H1 (cell line): ENCODE measurements around the gene SRF. TPM values are rescaled to one million over a fixed set of nuclear protein-coding genes. Genes with fewer than 3 reads are reported as not detected.

ENCODE experiments used
- CHD1 ChIP-seq: IDR thresholded peaks from 2 replicates; pipeline ENCODE4 v1.6.1; 2012; ENCODE audit warnings: low read depth, low read length, improper control_type of control experiment
- CREB1 ChIP-seq: IDR thresholded peaks from 2 replicates; pipeline ENCODE4 v1.6.1; 2012; ENCODE audit warnings: inconsistent platforms
- FOSL1 ChIP-seq: IDR thresholded peaks from 2 replicates; pipeline ENCODE4 v1.6.1; 2011; ENCODE audit warnings: mild to moderate bottlenecking, low read depth, low read length, moderate library complexity; ENCODE audit not compliant: insufficient read depth
- HDAC6 ChIP-seq: IDR thresholded peaks from one replicate; pipeline ENCODE4 v1.7.1; 2012; ENCODE audit warnings: low read depth, mild to moderate bottlenecking, inconsistent platforms, low read length, moderate library complexity
- PHF8 ChIP-seq: fragments of 200-600 bp; sonication (generic); conservative IDR thresholded peaks from 2 replicates; pipeline ENCODE4 v1.7.1; 2012; ENCODE audit warnings: low read depth, mild to moderate bottlenecking, inconsistent platforms, low read length, moderate library complexity
- SP1 ChIP-seq: IDR thresholded peaks from 2 replicates; pipeline ENCODE4 v1.6.1; 2011; ENCODE audit warnings: low read depth, low read length
- polyA plus RNA-seq, 7 experiments: library from polyadenylated mRNA; depleted of rRNA in 3 of 7; stranded (reverse) in 5 of 7; unstranded in 2 of 7; fragments of >200 nt in 5 of 7; fragments of 200-250 nt in 2 of 7; gene quantifications; 1 replicate in 5 of 7; 2 replicates in 1 of 7; 4 replicates in 1 of 7; pipeline versions ENCODE4 v1.2.1 to v1.2.3, GENCODE V29; 2011 to 2013; ENCODE audit warnings: missing spikeins in 2 of 7, mixed read lengths in 2 of 7
- total RNA-seq: library from RNA; stranded (reverse); fragmentation: NEBNext Ultra II Directional; extraction: Animal tissue kit (Norgen Biotek cat#: 25700); gene quantifications from 2 replicates; pipeline ENCODE4 v1.2.1, GENCODE V29; 2021
- TF ChIP-seq, protein P1 (sequence below): fragments of 300-600 bp; sonication (generic); IDR thresholded peaks from 2 replicates; pipeline ENCODE4 v1.7.1; 2012; ENCODE audit warnings: low read length, moderate library complexity, mild to moderate bottlenecking, inconsistent platforms; ENCODE audit not compliant: insufficient replicate concordance
- TF ChIP-seq, protein P2 (sequence below), 3 experiments: IDR thresholded peaks; 1 replicate in 2 of 3; 2 replicates in 1 of 3; pipeline versions ENCODE4 v1.5.1 to v1.6.1; 2011; ENCODE audit warnings: low read length in 3 of 3, mild to moderate bottlenecking in 3 of 3, inconsistent platforms in 2 of 3, low read depth in 1 of 3, moderate library complexity in 1 of 3; ENCODE audit not compliant: insufficient read depth in 1 of 3; ENCODE audit errors: control extremely low read depth in 1 of 3

The SRF gene
- total and polyA plus RNA-seq, 2 of the 8 experiments (the other 6 are each of a cell fraction or from before 2014, with no cell fraction given): 49.0 to 69.5 TPM

DNA sequence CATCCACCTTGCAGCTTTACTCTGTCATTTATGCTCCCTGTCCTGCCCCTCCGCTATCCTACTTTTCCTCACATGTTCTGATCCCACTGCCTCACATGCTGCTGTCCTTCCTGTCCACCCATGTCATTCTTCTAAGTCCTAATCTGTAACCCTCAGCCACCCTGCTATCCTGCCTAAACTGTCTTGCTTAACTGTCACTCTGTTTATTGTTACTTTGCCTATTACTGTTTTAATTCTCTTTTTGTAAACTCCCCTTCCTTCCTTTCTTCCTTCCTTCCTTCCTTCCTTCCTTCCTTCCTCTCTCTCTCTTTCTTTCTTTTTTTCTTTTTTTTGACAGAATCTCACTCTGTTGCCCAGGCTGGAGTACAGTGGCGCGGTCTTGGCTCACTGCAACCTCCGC lies 12.4 kb downstream of the SRF start (continued):
- TF ChIP-seq, protein P1, sequence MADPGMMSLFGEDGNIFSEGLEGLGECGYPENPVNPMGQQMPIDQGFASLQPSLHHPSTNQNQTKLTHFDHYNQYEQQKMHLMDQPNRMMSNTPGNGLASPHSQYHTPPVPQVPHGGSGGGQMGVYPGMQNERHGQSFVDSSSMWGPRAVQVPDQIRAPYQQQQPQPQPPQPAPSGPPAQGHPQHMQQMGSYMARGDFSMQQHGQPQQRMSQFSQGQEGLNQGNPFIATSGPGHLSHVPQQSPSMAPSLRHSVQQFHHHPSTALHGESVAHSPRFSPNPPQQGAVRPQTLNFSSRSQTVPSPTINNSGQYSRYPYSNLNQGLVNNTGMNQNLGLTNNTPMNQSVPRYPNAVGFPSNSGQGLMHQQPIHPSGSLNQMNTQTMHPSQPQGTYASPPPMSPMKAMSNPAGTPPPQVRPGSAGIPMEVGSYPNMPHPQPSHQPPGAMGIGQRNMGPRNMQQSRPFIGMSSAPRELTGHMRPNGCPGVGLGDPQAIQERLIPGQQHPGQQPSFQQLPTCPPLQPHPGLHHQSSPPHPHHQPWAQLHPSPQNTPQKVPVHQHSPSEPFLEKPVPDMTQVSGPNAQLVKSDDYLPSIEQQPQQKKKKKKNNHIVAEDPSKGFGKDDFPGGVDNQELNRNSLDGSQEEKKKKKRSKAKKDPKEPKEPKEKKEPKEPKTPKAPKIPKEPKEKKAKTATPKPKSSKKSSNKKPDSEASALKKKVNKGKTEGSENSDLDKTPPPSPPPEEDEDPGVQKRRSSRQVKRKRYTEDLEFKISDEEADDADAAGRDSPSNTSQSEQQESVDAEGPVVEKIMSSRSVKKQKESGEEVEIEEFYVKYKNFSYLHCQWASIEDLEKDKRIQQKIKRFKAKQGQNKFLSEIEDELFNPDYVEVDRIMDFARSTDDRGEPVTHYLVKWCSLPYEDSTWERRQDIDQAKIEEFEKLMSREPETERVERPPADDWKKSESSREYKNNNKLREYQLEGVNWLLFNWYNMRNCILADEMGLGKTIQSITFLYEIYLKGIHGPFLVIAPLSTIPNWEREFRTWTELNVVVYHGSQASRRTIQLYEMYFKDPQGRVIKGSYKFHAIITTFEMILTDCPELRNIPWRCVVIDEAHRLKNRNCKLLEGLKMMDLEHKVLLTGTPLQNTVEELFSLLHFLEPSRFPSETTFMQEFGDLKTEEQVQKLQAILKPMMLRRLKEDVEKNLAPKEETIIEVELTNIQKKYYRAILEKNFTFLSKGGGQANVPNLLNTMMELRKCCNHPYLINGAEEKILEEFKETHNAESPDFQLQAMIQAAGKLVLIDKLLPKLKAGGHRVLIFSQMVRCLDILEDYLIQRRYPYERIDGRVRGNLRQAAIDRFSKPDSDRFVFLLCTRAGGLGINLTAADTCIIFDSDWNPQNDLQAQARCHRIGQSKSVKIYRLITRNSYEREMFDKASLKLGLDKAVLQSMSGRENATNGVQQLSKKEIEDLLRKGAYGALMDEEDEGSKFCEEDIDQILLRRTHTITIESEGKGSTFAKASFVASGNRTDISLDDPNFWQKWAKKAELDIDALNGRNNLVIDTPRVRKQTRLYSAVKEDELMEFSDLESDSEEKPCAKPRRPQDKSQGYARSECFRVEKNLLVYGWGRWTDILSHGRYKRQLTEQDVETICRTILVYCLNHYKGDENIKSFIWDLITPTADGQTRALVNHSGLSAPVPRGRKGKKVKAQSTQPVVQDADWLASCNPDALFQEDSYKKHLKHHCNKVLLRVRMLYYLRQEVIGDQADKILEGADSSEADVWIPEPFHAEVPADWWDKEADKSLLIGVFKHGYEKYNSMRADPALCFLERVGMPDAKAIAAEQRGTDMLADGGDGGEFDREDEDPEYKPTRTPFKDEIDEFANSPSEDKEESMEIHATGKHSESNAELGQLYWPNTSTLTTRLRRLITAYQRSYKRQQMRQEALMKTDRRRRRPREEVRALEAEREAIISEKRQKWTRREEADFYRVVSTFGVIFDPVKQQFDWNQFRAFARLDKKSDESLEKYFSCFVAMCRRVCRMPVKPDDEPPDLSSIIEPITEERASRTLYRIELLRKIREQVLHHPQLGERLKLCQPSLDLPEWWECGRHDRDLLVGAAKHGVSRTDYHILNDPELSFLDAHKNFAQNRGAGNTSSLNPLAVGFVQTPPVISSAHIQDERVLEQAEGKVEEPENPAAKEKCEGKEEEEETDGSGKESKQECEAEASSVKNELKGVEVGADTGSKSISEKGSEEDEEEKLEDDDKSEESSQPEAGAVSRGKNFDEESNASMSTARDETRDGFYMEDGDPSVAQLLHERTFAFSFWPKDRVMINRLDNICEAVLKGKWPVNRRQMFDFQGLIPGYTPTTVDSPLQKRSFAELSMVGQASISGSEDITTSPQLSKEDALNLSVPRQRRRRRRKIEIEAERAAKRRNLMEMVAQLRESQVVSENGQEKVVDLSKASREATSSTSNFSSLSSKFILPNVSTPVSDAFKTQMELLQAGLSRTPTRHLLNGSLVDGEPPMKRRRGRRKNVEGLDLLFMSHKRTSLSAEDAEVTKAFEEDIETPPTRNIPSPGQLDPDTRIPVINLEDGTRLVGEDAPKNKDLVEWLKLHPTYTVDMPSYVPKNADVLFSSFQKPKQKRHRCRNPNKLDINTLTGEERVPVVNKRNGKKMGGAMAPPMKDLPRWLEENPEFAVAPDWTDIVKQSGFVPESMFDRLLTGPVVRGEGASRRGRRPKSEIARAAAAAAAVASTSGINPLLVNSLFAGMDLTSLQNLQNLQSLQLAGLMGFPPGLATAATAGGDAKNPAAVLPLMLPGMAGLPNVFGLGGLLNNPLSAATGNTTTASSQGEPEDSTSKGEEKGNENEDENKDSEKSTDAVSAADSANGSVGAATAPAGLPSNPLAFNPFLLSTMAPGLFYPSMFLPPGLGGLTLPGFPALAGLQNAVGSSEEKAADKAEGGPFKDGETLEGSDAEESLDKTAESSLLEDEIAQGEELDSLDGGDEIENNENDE: no peak
- TF ChIP-seq SP1 (no peak), HDAC6 (no peak), FOSL1 (no peak), CHD1 (no peak), PHF8 (no peak), CREB1 (no peak)
- TF ChIP-seq, protein P2, sequence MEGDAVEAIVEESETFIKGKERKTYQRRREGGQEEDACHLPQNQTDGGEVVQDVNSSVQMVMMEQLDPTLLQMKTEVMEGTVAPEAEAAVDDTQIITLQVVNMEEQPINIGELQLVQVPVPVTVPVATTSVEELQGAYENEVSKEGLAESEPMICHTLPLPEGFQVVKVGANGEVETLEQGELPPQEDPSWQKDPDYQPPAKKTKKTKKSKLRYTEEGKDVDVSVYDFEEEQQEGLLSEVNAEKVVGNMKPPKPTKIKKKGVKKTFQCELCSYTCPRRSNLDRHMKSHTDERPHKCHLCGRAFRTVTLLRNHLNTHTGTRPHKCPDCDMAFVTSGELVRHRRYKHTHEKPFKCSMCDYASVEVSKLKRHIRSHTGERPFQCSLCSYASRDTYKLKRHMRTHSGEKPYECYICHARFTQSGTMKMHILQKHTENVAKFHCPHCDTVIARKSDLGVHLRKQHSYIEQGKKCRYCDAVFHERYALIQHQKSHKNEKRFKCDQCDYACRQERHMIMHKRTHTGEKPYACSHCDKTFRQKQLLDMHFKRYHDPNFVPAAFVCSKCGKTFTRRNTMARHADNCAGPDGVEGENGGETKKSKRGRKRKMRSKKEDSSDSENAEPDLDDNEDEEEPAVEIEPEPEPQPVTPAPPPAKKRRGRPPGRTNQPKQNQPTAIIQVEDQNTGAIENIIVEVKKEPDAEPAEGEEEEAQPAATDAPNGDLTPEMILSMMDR (IDR thresholded peaks at IDR 0.05; ENCODE audit: control extremely low read depth in 1 of 3, insufficient read depth in 1 of 3, low read depth in 1 of 3, low read length in 3 of 3): no peak
